ENCODE results near the gene PIH1D2.
"Not testable (repeated sequence)": the region's sequence is repeated elsewhere in the genome, so short reads cannot be mapped to it uniquely, and the experiment has no call there.

PIH1D2 gene

DNA sequence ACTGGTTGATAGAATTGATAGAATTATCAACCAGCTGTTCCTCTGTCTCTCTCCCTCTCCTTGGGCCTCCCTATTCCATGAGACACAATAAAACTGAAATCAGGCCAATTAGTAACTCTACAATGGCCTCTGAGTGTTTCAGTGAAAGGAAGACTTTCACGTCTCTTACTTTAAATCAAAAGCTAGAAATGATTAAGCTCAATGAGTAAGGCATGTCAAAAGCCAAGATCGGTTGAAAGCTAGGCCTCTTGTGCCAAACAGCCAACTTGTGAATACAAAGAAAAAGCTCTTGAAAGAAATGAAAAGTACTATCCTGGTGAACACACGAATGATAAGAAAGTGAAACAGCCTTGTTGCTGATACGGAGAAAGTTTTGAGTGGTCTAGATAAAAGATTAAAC is 16.6 kb downstream of the PIH1D2 start:
- no peak for DNase-seq (ENCODE audit: low read depth in 1 of 2, low spot score in 1 of 2)

DNA sequence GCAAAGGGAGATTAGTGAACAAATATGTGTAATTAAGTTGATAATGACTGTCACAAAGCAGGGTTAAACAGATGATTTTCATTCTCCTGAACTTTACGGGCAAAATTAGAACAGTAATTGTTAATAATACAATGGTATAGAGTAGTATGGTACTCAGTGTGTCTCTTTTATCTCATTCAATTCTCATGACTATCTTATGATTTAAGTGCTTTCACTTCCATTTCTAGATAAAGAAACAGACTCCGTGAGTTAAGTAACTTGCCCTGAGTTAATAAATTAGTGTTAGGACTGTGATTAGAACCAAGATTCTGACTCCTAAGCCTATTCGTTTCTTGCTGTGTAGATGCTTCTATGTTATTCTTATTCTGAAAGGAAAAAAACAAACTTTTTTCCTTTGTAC is 22.0 kb downstream of the PIH1D2 start:
- no peak for DNase-seq (ENCODE audit: low read depth in 1 of 2, low spot score in 1 of 2)

DNA sequence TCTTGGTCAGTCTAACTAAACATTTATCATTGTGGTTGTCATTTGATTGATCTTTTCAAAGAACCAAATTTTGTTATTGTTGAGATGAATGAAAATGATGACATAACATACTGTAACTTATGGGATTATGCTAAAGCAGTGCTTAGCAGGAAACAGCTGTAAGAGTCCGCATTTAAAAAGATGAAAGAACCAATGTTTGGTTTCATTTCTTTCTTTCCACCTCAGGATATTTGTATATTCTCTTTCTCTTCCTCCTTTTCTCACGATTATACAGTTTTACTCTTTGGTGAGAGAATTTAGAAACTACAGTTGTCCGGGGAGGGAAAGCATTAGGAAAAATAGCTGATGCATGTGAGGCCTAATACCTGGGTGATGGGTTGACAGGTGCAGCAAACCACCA is 23.1 kb downstream of the PIH1D2 start:
- no peak for DNase-seq (ENCODE audit: low read depth in 1 of 2, low spot score in 1 of 2)

GRCh38 chr11:112049777-112050176 is 24.0 kb downstream of the PIH1D2 start:
- DNase-seq (ENCODE audit: low read depth in 1 of 2, low spot score in 1 of 2) = no peak

- DNase-seq (ENCODE audit: low read depth in 1 of 2, low spot score in 1 of 2) = not testable (repeated sequence)
These were observed 25.6 kb downstream of the PIH1D2 start for GRCh38 chr11:112048256-112048655.

DNA sequence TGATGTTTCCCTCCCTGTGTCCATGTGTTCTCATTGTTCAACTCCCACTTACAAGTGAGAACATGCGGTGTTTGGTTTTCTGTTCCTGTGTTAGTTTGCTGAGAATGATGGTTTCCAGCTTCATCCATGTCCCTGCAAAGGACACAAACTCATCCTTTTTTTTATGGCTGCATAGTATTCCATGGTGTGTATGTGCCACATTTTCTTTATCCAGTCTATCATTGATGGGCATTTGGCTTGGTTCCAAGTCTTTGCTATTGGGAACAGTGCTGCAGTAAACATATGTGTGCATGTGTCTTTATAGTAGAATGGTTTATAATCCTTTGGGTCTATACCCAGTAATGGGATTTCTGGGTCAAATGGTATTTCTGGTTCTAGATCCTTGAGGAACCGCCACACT is 27.2 kb downstream of the PIH1D2 start:
- DNase-seq (ENCODE audit: low read depth in 1 of 2, low spot score in 1 of 2) = not testable (repeated sequence)

- DNase-seq (ENCODE audit: low read depth in 1 of 2, low spot score in 1 of 2) = no peak
These were observed 28.9 kb downstream of the PIH1D2 start for GRCh38 chr11:112044961-112045360.

- DNase-seq (ENCODE audit: low read depth in 1 of 2, low spot score in 1 of 2) = no peak
These were observed 30.9 kb downstream of the PIH1D2 start for GRCh38 chr11:112042961-112043304.

DNA sequence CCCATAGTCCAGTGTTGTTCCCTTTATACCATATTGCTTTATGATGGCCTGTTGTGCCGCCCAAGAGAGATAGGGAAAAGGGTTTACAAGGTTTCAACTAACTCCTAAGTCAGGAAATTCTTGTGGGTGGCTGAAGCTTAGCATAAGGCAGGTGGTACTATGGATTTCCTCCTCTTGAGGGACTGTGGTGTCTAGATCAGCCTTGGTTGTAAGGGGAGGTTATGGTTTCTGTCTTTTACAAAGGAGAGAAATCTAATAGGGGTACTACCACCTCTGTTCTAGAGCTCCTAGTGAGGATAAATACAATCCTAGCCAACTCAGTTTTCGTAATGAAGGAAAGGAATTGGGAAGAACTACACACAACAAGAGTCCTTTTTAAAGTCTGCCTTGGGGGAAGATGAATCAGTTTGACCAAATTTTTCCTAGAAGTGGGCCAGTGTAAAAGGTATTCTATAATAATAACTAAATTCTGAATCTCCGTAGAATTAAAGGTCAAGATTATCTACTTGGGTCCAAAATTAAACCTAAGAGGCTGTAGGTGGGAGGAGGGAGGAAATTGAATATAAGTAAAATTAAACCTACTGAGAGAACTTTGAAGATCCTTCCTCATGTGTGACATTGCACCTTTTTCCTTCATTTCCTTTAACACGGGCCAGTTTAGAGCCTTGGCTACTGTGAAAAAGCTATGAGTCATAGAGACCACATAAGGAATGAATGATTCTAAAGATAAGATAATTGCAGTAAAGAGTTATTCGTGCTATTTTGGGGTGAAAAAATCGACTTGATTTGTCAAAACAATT is 31.5 kb downstream of the PIH1D2 start:
- DNase-seq (ENCODE audit: low read depth in 1 of 2, low spot score in 1 of 2) = no peak

DNA sequence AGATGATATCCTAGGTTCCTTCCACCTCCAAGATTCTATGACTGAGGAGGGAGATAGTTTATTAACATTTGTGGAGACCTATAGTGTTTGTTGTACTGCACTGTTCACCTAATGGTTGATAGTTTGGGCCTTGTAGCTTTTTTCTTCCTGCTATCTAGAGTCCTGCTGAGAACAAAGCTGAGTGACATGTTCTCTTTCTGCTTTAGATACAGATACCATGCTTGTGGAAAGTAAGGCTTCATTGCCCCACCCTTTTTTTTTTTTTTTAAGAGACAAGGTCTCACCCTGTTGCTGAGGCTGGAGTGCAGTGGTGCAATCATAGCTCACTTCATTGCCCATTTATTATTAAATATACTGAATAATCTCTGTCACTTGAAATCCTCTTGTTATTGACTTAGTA is 36.3 kb downstream of the PIH1D2 start:
- no peak for DNase-seq (ENCODE audit: low read depth in 1 of 2, low spot score in 1 of 2)

- no peak for DNase-seq (ENCODE audit: low read depth in 1 of 2, low spot score in 1 of 2)
These were observed 39.9 kb downstream of the PIH1D2 start for GRCh38 chr11:112033902-112034301.

DNA sequence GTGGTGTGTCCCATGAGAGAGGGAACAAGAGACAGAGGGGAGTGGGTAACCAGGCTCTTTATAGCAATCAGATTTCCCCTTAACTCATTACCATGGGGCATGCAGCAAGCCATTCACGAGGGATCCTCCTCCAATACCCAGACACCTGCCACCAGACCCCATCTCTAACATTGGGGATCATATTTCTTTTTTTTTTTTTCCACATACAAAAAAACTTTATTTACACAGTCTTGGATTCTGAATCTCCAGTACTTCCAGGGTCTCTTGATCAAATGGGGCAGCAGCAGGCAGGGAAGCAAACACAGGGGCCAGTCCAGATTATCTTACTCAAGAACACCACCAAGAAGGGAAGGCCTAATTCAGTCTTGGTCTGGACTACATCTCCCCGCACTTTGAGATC is 44.4 kb downstream of the PIH1D2 start:
- DNase-seq (ENCODE audit: low read depth in 1 of 2, low spot score in 1 of 2) = no peak

DNA sequence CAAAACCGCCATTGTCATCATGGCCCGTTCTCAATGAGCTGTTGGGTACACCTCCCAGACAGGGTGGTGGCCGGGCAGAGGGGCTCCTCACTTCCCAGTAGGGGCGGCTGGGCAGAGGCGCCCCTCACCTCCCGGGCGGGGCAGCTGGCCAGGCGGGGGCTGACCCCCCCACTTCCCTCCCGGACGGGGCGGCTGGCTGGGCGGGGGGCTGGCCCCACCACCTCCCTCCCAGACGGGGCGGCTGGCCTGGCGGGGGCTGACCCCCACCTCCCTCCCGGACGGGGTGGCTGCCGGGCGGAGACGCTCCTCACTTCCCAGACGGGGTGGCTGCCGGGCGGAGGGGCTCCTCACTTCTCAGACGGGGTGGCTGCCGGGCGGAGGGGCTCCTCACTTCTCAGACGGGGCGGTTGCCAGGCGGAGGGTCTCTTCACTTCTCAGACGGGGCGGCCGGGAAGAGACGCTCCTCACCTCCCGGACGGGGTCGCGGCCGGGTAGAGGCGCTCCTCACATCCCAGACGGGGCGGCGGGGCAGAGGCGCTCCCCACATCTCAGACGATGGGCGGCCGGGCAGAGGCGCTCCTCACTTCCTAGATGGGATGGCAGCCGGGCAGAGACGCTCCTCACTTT is 46.9 kb downstream of the PIH1D2 start:
- DNase-seq (ENCODE audit: low read depth in 1 of 2, low spot score in 1 of 2) = not testable (repeated sequence)

GRCh38 chr11:112025707-112026106 is 48.1 kb downstream of the PIH1D2 start:
- no peak for DNase-seq (ENCODE audit: low read depth in 1 of 2, low spot score in 1 of 2)

- DNase-seq (ENCODE audit: low read depth in 1 of 2, low spot score in 1 of 2) = peak; percentile 63 to 68
These were observed 48.8 kb downstream of the PIH1D2 start, which contains the start of gene DLAT for GRCh38 chr11:112024773-112025678. TSS of gene DLAT (plus strand) at chr11:112025408. CDS start at chr11:112025473, 65 bp downstream.

DNA sequence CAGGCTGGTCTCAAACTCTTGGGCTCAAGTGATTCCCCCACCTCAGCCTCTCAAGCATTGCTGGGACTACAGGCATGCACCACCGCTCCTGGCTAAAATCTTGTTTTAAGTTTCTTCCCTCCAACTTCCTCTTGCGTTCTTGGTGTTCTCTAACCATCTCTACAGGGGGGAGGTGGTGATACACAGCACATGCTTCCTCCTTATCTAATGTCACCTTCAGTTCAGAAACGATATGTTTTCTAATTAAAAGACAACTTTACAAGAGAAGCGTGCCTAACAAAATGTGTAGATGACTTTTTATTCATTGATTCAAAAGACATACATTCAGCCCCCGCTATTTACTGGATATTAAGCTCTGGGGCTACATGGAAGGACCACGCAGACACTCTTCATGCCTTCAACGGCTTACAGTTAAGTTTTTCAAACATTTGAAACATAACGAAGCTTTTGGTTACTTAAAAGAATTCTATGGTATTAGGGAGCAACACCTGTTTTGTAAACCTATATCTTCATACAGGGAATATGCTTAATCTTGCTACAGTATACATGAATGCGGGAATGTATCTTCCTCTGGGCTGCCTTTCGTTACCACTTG is 49.5 kb downstream of the PIH1D2 start:
- DNase-seq (ENCODE audit: low read depth in 1 of 2, low spot score in 1 of 2) = no peak

DNA sequence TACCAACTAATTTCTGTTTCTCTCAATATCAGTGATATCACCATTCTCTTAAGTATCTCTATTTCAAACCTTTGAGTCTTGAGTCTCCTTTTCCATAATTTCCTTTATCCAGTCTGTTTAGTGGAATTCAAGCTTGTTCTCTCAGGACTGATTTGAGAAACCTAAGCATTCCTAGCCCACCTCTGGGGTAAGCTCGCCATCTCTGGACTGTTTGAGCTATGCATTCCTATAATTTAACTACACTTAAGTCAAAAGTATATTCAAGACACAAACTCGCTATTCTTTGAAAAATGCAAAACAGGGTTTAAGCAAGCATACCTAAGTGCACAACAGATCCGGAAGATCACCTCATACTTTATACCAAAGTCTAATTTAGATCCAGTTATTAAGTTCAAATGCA is 50.7 kb downstream of the PIH1D2 start:
- no peak for DNase-seq (ENCODE audit: low read depth in 1 of 2, low spot score in 1 of 2)

GRCh38 chr11:112019066-112019465 is 54.8 kb downstream of the PIH1D2 start:
- no peak for DNase-seq (ENCODE audit: low read depth in 1 of 2, low spot score in 1 of 2)
